Astrocyte (in vitro differentiated cells and primary cell): ENCODE measurements around the gene ALMS1. TPM values are rescaled to one million over a fixed set of nuclear protein-coding genes. Genes with fewer than 3 reads are reported as not detected.

Source experiments
- DNase-seq: peaks from one replicate; pipeline ENCODE4 v3.0.0-alpha.2; 2010; ENCODE audit warnings: low read depth
- FAIRE-seq: peaks from 2 replicates; lab custom pipeline; 2011; peaks lifted over from hg19 to GRCh38; lab: Jason Lieb, UNC
- H2AFZ ChIP-seq: 2 replicates; pipeline ENCODE4 v1.6.0; 2012; ENCODE audit warnings: low read depth, low read length, inconsistent platforms
- H3K27ac ChIP-seq: 2 replicates; pipeline ENCODE4 v1.5.1; 2011; ENCODE audit warnings: low read depth, low read length, inconsistent platforms
- H3K27me3 ChIP-seq: 2 replicates; pipeline ENCODE4 v1.6.0; 2011; ENCODE audit warnings: low read length, inconsistent platforms; ENCODE audit not compliant: insufficient read depth
- H3K36me3 ChIP-seq: 2 replicates; pipeline ENCODE4 v1.5.1; 2011; ENCODE audit warnings: low read length, inconsistent platforms; ENCODE audit not compliant: insufficient read depth
- H3K4me1 ChIP-seq: 2 replicates; pipeline ENCODE4 v1.5.1; 2011; ENCODE audit warnings: low read length, inconsistent platforms; ENCODE audit not compliant: insufficient read depth
- H3K4me2 ChIP-seq: 2 replicates; pipeline ENCODE4 v1.6.0; 2012; ENCODE audit warnings: low read length, inconsistent platforms
- H3K4me3 ChIP-seq: 2 replicates; pipeline ENCODE4 v1.5.1; 2011; ENCODE audit warnings: low read depth, mild to moderate bottlenecking, low read length, inconsistent platforms; ENCODE audit not compliant: insufficient read depth
- H3K79me2 ChIP-seq: 2 replicates; pipeline ENCODE4 v1.6.0; 2012; ENCODE audit warnings: mild to moderate bottlenecking, low read length, inconsistent platforms; ENCODE audit not compliant: insufficient read depth
- H3K9ac ChIP-seq: 2 replicates; pipeline ENCODE4 v1.6.0; 2012; ENCODE audit warnings: mild to moderate bottlenecking, low read length, inconsistent platforms
- H3K9me3 ChIP-seq: 2 replicates; pipeline ENCODE4 v1.5.1; 2012; ENCODE audit warnings: low read depth, mild to moderate bottlenecking, low read length, inconsistent platforms; ENCODE audit not compliant: insufficient read depth
- H4K20me1 ChIP-seq: 2 replicates; pipeline ENCODE4 v1.6.0; 2012; ENCODE audit warnings: low read length, inconsistent platforms; ENCODE audit not compliant: insufficient read depth
- H3K27ac Mint-ChIP-seq: one replicate; pipeline ENCODE4 v1.8.0; 2021; ENCODE audit warnings: mild to moderate bottlenecking, mixed read lengths; ENCODE audit not compliant: unreplicated experiment
- H3K27me3 Mint-ChIP-seq: one replicate; pipeline ENCODE4 v1.8.0; 2021; ENCODE audit warnings: low read depth, mixed read lengths; ENCODE audit not compliant: unreplicated experiment
- H3K36me3 Mint-ChIP-seq: one replicate; pipeline ENCODE4 v1.8.0; 2021; ENCODE audit warnings: low read depth, mixed read lengths; ENCODE audit not compliant: unreplicated experiment
- H3K4me1 Mint-ChIP-seq: one replicate; pipeline ENCODE4 v1.8.0; 2021; ENCODE audit warnings: low read depth, mixed read lengths; ENCODE audit not compliant: unreplicated experiment
- H3K4me3 Mint-ChIP-seq: one replicate; pipeline ENCODE4 v1.8.0; 2021; ENCODE audit warnings: mild to moderate bottlenecking, moderate library complexity, mixed read lengths; ENCODE audit not compliant: unreplicated experiment
- H3K9me3 Mint-ChIP-seq: one replicate; pipeline ENCODE4 v1.8.0; 2021; ENCODE audit warnings: mild to moderate bottlenecking, mixed read lengths; ENCODE audit not compliant: unreplicated experiment
- EZH2 ChIP-seq: IDR thresholded peaks from 2 replicates; pipeline ENCODE4 v1.6.1; 2012; ENCODE audit warnings: mild to moderate bottlenecking, low read length, inconsistent platforms; ENCODE audit not compliant: insufficient read depth
- total RNA-seq: library from RNA; stranded (reverse); gene quantifications from 2 replicates; pipeline ENCODE4 v1.2.1, GENCODE V29; 2021
- TF ChIP-seq, protein P1 (sequence below): IDR thresholded peaks from 2 replicates; pipeline ENCODE4 v1.5.1; 2011; ENCODE audit warnings: low read depth, mild to moderate bottlenecking, inconsistent platforms, low read length, moderate library complexity; ENCODE audit not compliant: insufficient read depth

ALMS1 gene
- total RNA-seq, 1 donor from 2014 or later, result 14.6 TPM

DNA sequence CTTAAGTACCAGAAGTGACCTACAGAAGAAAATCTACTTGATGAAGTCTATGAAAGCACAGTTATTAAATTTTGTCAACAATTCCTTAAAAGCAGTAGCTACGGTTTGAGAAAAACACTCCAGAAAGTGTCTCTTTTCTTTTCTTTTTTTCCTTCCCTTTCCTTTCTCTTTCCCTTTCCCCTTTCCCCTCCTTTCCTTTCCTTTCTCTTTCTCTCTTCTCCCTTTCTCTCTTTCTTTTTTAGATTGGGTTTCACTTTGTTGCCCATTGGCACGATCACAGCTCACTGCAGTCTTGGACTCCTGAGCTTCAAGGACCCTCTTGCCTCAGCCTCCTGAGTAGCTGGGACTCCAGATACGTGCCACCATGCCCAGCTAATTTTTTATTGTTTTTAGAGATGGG lies 2.6 kb upstream of the ALMS1 start:
- Histone ChIP-seq H3K27me3 (peaks cover 4% of the 10 kb centered on the region), H3K9ac (no peak overlapping the region), H3K4me1 (peaks cover 7% of the 10 kb centered on the region), H4K20me1 (peaks cover 12% of the 10 kb centered on the region), H3K27ac (no peak overlapping the region), H2AFZ (no peak overlapping the region), H3K79me2 (peaks cover 18% of the 10 kb centered on the region), H3K4me3 (no peak overlapping the region), H3K9me3 (no peaks in the 10 kb centered on the region), H3K36me3 (no peaks in the 10 kb centered on the region), H3K4me2 (no peak overlapping the region)
- Mint-ChIP-seq H3K4me3 (no peak overlapping the region), H3K4me1 (peaks cover 3% of the 10 kb centered on the region), H3K36me3 (no peaks in the 10 kb centered on the region), H3K9me3 (peaks cover 3% of the 10 kb centered on the region), H3K27ac (no peak overlapping the region), H3K27me3 (peaks cover 41% of the 10 kb centered on the region)
- no peak for FAIRE-seq
- DNase-seq, result no peak
- TF ChIP-seq EZH2, result no peak
- TF ChIP-seq, protein P1, sequence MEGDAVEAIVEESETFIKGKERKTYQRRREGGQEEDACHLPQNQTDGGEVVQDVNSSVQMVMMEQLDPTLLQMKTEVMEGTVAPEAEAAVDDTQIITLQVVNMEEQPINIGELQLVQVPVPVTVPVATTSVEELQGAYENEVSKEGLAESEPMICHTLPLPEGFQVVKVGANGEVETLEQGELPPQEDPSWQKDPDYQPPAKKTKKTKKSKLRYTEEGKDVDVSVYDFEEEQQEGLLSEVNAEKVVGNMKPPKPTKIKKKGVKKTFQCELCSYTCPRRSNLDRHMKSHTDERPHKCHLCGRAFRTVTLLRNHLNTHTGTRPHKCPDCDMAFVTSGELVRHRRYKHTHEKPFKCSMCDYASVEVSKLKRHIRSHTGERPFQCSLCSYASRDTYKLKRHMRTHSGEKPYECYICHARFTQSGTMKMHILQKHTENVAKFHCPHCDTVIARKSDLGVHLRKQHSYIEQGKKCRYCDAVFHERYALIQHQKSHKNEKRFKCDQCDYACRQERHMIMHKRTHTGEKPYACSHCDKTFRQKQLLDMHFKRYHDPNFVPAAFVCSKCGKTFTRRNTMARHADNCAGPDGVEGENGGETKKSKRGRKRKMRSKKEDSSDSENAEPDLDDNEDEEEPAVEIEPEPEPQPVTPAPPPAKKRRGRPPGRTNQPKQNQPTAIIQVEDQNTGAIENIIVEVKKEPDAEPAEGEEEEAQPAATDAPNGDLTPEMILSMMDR, result no peak

- Mint-ChIP-seq H3K4me1 (peaks cover 3% of the 10 kb centered on the region), H3K27ac (peak overlapping the region; percentile 69), H3K27me3 (peaks cover 31% of the 10 kb centered on the region), H3K4me3 (peak overlapping the region; percentile 94), H3K9me3 (peaks cover 3% of the 10 kb centered on the region), H3K36me3 (no peaks in the 10 kb centered on the region)
- peak overlapping the region; percentile 74 for H3K4me3 ChIP-seq
- DNase-seq (no peak), FAIRE-seq (no peak)
- TF ChIP-seq, protein P1, result no peak
- TF ChIP-seq EZH2, result no peak
- H4K20me1 ChIP-seq, result peaks cover 25% of the 10 kb centered on the region
- peak overlapping the region; percentile 75 for H3K9ac ChIP-seq
- peak overlapping the region; percentile 83 for H2AFZ ChIP-seq
- H3K27me3 ChIP-seq, result peaks cover 2% of the 10 kb centered on the region
- H3K79me2 ChIP-seq, result peaks cover 35% of the 10 kb centered on the region
- peak overlapping the region; percentile 44 for H3K27ac ChIP-seq
- H3K36me3 ChIP-seq, result no peaks in the 10 kb centered on the region
- peaks cover 7% of the 10 kb centered on the region for H3K4me1 ChIP-seq
- peak overlapping the region; percentile 94 for H3K4me2 ChIP-seq
- H3K9me3 ChIP-seq, result no peaks in the 10 kb centered on the region
These were observed 523 bp upstream of the ALMS1 start for GRCh38 chr2:73385123-73385503.

DNA sequence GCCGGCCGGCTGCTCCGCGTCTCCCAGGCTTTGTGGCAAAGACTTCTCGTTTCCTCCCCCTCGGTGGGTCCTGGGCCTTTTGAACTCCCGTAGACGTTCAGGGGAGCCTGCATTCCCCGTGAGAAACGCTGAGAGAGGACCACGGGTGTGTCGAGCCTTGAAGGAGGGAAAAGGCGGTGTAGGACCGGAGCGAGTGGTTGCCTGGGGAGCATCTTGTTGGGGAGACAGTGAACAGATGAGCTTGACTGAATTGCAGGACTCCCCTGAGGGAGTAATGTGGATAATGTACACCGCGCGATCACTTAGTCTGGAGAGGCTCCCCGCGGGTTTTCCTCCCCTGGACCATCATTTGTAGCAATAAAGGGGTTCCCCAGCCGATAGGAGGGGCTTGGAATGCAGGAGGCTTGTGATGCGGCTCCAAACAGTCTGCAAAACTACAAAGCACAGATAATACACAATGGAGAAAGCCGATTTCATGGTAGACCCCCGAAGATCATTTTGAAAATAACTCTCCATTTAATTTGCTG lies 769 bp downstream of the ALMS1 start:
- peak overlapping the region; percentile 74 for H3K27ac Mint-ChIP-seq
- peaks cover 22% of the 10 kb centered on the region for H3K27me3 Mint-ChIP-seq
- FAIRE-seq, result no peak

More for the DNA sequence above, 769 bp downstream of the ALMS1 start:
- no peak for DNase-seq
- peaks cover 7% of the 10 kb centered on the region for H3K4me1 ChIP-seq
- no peaks in the 10 kb centered on the region for H3K9me3 ChIP-seq
- H3K36me3 Mint-ChIP-seq, result no peaks in the 10 kb centered on the region
- no peaks in the 10 kb centered on the region for H3K27me3 ChIP-seq
- H3K9ac ChIP-seq, result peak overlapping the region; percentile 87
- H3K27ac ChIP-seq, result peak overlapping the region; percentile 65
- peak overlapping the region; percentile 94 for H3K4me3 Mint-ChIP-seq
- H3K79me2 ChIP-seq, result peaks cover 45% of the 10 kb centered on the region
- peak overlapping the region; percentile 91 for H3K4me3 ChIP-seq
- no peak for TF ChIP-seq EZH2
- TF ChIP-seq, protein P1, result no peak
- H3K4me1 Mint-ChIP-seq, result peaks cover 3% of the 10 kb centered on the region
- peak overlapping the region; percentile 89 for H2AFZ ChIP-seq
- no peaks in the 10 kb centered on the region for H3K36me3 ChIP-seq
- H3K9me3 Mint-ChIP-seq, result peaks cover 5% of the 10 kb centered on the region
- H3K4me2 ChIP-seq, result peak overlapping the region; percentile 94
- H4K20me1 ChIP-seq, result peaks cover 34% of the 10 kb centered on the region
